CD4-positive, alpha-beta T cell treated with Interleukin-10 for 1 hour (primary cell): ENCODE measurements around the gene ING4.

Experiments
- DNase-seq: peaks from one replicate; pipeline ENCODE4 v3.0.0-alpha.2; 2020

ING4 gene

DNA sequence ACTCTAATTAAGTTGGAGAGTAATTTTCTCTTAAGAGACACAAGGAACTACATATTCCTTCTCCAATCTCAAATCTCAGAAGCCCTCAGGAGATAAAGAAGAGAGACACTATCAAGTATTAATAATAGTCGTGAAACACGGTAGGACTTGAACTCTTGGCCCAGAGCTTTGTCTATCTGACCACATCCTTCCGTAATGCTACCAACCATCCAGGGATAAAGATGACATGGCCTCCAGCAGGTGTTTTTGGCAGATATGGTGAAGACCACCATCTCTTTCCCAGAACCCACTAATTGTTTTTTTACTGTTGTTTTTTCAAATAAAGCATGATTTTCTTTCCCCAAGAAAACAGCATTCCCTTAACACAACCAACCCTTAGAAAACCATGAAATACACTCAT lies 22.9 kb upstream of the ING4 start:
- no peak for DNase-seq

GRCh38 chr12:6684609-6685008 lies 21.7 kb upstream of the ING4 start:
- peak; percentile 75 for DNase-seq

- no peak for DNase-seq
Observed at GRCh38 chr12:6676962-6677361, 14.0 kb upstream of the ING4 start.

- DNase-seq, result no peak
Observed at GRCh38 chr12:6672143-6672542, 9.2 kb upstream of the ING4 start.

DNA sequence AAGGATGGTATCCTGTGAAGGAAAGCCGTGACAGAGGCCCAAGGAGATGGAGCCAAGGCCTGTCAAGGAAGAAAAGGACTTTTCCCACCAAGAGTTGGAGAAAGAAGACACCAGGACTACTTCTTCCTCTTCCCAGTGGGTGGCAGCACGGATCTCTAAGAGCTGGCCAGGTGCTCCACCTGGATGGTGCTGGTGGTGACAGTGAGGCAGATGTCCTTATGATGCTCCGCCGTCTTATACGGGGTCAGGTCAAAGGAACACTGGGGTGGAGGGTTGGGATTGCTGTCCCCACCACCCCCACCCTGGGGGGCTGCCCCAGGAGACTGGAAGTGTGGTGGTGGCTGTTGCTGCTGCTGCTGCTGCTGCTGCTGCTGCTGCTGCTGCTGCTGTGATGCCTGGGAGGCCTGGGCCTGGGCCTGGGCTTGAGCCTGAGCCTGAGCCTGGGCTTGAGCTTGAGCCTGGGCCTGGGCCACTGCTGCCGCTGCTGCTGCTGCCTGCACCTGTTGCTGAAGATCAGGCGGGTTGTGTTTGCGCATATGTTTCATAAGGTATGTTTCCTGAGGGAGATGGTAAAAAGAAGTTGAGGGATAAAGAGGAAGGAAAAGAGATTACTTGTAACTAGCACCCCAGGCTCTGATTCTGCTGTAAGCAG lies 4.8 kb upstream of the ING4 start:
- no peak for DNase-seq

DNA sequence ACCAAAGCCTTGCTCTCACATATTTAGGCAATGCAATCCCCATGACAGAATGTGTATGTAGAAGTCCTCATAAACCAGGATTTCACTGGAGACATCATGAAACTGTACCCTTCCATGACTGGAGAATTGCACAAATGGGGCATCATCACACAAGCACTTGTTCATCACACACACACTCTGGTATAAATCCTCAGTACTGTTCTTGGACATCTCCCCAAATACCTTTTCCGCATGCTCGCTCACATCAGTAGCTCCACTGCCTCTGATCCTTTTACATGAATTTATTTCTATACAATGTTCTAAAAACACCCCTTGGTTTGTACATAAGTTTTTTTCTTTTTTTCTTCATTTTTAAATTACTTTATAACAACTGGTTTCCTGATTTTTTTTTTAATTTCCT lies 3.3 kb upstream of the ING4 start:
- no peak for DNase-seq

GRCh38 chr12:6664902-6665301 lies 2.0 kb upstream of the ING4 start:
- DNase-seq, result no peak

- DNase-seq, result no peak
Observed at GRCh38 chr12:6662602-6662905, 365 bp downstream of the ING4 start.

- no peak for DNase-seq
Observed at GRCh38 chr12:6653987-6654386, 8.9 kb downstream of the ING4 start.

DNA sequence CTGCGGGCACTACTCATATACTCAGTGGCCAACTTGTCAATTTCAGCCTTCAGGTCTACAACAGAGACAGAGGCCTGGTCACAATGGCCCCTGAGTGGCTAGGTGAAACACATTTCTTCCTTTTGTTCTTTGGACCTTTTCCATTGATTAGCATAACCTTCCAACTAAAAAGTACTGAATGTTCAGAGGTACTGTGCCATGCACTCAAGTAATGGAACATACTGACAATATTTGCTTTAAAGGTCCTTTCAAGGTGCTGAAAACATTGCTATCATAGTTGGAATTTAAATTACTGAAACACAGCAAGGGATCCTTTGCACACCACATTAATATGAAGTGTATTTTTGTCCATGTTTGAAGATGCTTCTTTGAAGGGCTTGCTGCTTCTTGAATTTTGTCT lies 9.6 kb downstream of the ING4 start:
- no peak for DNase-seq

DNA sequence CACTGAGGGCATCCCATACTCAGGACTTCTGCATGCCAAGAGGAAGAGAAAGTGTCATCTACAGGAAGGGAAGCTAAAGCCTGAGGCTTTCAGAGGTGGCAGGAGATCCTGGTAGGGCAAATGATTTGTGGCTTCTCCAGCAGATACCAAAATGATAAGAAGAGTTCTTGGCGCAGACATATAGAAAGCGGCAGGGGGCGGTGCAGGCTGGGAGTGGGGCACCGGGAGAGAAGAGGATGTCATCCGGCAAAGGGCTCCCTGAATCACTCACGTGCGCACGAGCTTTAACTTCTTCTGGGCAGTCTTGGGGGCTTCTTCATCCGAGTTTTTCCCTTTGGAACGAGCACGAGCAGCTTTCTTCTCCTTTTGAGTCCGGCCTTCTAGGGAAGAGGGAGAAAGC lies 10.5 kb downstream of the ING4 start:
- DNase-seq, result no peak

- DNase-seq, result no peak
Observed at GRCh38 chr12:6650832-6651231, 12.1 kb downstream of the ING4 start.

DNA sequence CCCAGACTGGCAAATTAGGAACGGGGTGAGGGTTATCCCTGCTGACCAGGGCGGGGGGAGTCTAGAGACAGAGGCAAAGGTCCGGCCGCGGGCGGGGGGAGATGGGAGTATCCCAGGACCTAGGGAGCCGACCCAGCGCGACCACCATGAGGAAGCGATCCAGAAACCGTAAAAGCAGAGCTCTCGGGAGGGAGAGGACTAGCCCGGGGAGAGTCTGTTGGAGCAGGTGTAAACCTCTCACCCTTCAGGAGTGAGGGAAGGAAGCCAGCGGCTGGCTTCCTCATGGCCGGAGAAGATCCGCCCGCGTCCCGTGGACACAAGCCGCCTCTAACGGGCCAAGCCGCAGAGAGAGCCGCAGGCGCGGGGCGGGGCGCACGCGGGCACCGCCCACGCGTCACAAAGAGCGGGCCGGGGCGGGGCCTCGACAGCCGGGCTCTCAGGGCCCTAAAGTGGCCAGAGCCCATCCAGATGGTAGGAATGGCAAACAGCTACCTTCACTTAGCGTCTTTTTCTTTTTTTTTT lies 15.8 kb downstream of the ING4 start, which contains the start of gene ACRBP:
Gene ACRBP (minus strand): TSS at position 350 of the 522 bp plus-strand sequence. CDS start 66 bp downstream, at position 284.
- peak; percentile 23 for DNase-seq

DNA sequence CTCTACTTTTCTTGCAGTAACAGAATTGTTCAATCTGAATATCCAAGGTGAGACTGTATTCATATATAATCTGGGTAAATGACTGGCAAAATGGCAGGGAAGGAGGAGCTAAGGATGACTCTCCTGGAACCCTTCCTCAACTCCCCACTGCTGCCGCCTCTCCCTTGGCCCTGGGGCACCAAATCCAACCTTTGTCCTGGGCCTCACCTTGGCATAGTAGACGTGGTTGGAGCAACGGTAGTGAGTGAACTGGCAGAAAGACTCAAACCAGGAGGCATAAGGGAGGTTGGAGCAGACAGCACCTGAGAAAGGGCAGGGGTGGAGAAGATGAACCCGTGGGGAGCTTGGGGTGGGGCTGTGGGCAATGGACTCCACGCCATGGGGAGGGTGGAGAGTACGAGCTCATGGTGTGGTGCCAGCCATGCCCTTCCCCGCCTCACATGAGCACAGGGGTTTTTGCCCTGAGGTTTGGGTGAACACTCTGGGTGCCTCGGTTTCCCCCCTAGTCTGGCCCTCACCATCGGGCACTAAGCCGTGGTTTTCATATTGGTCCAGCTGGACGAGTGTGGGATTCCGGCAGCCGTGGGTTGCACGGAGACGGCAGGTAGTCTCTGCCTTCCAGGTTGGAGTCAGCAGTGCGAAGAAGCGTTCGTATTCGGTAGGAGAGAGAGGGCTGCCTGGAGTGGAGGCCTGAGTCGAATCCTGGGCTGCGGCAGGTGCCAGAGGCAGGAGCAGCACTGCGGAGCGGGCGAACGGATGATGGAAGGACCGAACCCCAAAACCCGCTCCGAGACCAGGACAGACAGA lies 16.4 kb downstream of the ING4 start:
- no peak for DNase-seq

DNA sequence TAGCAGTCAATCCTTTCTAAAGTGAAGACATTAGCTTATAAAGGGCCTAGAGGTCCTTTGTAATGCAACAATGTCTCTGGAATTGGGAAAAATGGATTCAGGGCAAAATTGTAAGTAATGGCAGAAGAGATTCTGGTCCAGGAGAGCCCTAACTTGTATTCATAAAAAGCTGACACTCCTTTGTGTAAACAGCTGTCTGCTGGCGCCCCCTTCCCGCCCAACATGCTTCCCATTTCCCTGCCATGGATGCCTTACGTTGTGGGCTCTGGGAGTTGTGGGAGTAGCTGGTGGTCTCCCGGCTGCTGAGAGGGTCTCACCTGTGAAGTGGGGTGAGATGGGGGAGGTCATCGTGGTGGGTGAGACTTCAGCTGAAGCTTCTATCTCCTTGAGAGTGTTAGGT lies 18.0 kb downstream of the ING4 start:
- DNase-seq, result no peak

DNA sequence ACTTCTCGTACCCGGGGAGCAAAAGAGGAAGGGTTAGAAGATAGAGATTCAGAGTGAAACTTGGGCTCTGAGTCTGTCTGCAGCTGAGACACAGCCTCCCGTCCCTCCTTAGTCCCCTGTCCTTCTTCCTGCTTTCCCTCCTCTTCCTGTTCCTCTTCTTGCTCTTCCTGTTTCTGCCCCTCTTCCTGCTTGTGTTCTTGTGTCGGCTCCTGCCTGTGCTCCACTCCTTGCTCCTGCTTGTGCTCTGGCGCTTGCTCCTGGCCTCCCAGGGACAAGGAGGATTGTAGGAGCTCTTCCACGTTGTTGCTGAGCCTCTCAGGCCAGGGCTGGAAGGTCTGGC lies 18.7 kb downstream of the ING4 start:
- DNase-seq, result no peak

- no peak for DNase-seq
Observed at GRCh38 chr12:6643569-6644256, 19.2 kb downstream of the ING4 start.

GRCh38 chr12:6641131-6641530 lies 21.8 kb downstream of the ING4 start:
- DNase-seq, result no peak

DNA sequence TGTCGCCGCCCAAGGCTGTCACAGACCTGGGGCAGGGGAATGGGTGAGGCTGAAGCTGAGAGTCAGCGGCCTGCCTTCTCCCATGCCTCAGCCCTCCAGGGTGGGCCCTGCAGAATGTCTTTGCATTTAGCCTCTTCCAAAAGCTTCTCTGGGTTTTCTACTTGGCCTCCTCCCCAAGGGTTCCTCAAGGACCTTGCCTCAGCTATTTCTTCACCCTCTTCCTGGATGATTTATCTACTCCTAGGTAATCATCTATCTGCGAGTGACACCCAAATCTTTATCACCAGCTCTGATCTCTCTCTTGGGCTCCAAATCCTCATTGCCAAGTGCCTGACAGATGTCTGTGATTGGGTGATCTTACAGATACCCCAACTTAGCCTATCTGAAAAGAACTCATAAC lies 22.4 kb downstream of the ING4 start:
- DNase-seq, result no peak

DNA sequence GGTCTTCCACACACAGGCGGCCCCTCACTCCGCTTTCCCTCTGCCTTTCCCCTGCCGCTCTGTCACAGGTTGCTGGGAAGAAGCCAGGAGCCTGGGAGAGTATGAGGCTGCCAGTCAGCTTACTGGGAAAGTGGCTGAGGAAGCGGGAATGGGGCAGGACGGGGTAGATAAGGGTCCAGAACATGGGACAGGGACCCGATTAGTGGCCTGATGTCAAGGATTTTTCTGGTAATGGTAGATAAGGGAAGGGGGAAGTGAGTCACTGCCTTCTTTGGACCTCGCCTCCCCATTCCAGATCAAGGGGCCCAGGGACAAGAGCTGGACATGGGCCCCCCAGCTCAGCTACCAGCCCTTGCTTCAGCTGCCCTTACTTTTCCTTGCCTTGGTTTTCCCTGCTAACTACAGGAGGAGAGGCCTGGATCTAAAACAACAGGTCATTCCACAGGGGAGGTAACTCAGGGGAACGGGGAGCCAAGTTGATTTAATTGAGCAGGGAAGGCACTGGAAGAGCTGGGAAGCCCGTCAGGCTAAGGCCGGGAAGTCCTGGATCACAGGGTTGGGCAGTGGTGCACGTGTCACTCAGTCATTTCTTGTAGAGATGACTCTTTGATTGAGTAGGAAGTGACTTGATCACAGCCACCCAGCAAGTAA lies 23.6 kb downstream of the ING4 start:
- no peak for DNase-seq

- no peak for DNase-seq
Observed at GRCh38 chr12:6638305-6638704, 24.6 kb downstream of the ING4 start.

- DNase-seq, result no peak
Observed at GRCh38 chr12:6635856-6636531, 26.9 kb downstream of the ING4 start, which contains the start of gene LPAR5. Gene LPAR5, minus strand, starts transcription at chr12:6635959. Its CDS starts 14,711 bp downstream, at chr12:6621248.

GRCh38 chr12:6635375-6635855 lies 27.5 kb downstream of the ING4 start:
- DNase-seq, result peak; percentile 57
